ENCODE data around the gene AP5Z1. TPM values are rescaled to one million over a fixed set of nuclear protein-coding genes. Genes with fewer than 3 reads are reported as not detected.
A peak's percentile ranks its signal among the peaks of the same experiment; 100 is the strongest.

AP5Z1 gene
- total RNA-seq, 1 experiment from 2014 or later, result 22.4 TPM

DNA sequence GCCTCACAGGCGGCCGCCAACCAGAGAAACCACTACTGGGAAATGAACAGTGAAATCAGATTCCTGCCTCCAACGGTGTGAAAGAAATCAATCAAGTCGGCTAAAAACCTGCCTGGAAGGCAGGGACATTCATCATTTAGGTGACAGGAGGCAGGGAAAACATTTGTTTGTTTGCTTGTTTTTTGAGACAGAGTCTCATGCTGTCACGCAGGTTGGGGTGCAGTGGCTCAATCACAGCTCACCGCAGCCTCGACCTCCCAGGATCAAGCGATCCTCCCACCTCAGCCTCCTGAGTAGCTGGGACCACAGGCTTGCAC lies 30.5 kb downstream of the AP5Z1 start:
- no peaks in the 10 kb centered on the region for H3K36me3 ChIP-seq (replicated peaks; ENCODE audit: control insufficient read depth, insufficient read depth, low read length)

GRCh38 chr7:4806983-4807597 lies 31.7 kb downstream of the AP5Z1 start:
- Histone ChIP-seq H3K27me3 (ENCODE audit: control insufficient read depth, insufficient read depth, low read length) (peaks cover 10% of the 10 kb centered on the region; the same call in 1 of the 2 replicates), H3K4me3 (ENCODE audit: insufficient read depth, low read depth, low read length) (no peak overlapping the region), H3K36me3 (replicated peaks; ENCODE audit: control insufficient read depth, insufficient read depth, low read length) (no peaks in the 10 kb centered on the region)
- DNase-seq, result no peak

More for the DNA sequence above, 30.5 kb downstream of the AP5Z1 start:
- H3K4me3 ChIP-seq (ENCODE audit: insufficient read depth, low read depth, low read length), result no peak overlapping the region
- H3K27me3 ChIP-seq (ENCODE audit: control insufficient read depth, insufficient read depth, low read length), result peaks cover 10% of the 10 kb centered on the region; the same call in 1 of the 2 replicates
- no peak for DNase-seq

GRCh38 chr7:4807598-4808016 lies 32.2 kb downstream of the AP5Z1 start:
- DNase-seq, result no peak
- Histone ChIP-seq H3K27me3 (ENCODE audit: control insufficient read depth, insufficient read depth, low read length) (peaks cover 10% of the 10 kb centered on the region; the same call in 1 of the 2 replicates), H3K36me3 (replicated peaks; ENCODE audit: control insufficient read depth, insufficient read depth, low read length) (no peaks in the 10 kb centered on the region), H3K4me3 (ENCODE audit: insufficient read depth, low read depth, low read length) (no peak overlapping the region)

- no peaks in the 10 kb centered on the region for H3K36me3 ChIP-seq (replicated peaks; ENCODE audit: control insufficient read depth, insufficient read depth, low read length)
- H3K27me3 ChIP-seq (ENCODE audit: control insufficient read depth, insufficient read depth, low read length), result peaks cover 10% of the 10 kb centered on the region; the same call in 1 of the 2 replicates
- peak; percentile 78 for DNase-seq
- H3K4me3 ChIP-seq (ENCODE audit: insufficient read depth, low read depth, low read length), result no peak overlapping the region
Measured at GRCh38 chr7:4808026-4808425, 32.6 kb downstream of the AP5Z1 start.

- no peak for DNase-seq
- Histone ChIP-seq H3K4me3 (ENCODE audit: insufficient read depth, low read depth, low read length) (no peak overlapping the region; the same call in 1 of the 2 replicates), H3K27me3 (ENCODE audit: control insufficient read depth, insufficient read depth, low read length) (peaks cover 10% of the 10 kb centered on the region; the same call in 1 of the 2 replicates), H3K36me3 (replicated peaks; ENCODE audit: control insufficient read depth, insufficient read depth, low read length) (no peaks in the 10 kb centered on the region; the same call in 1 of the 2 replicates)
Measured at GRCh38 chr7:4808565-4808964, 33.1 kb downstream of the AP5Z1 start.

- Histone ChIP-seq H3K27me3 (ENCODE audit: control insufficient read depth, insufficient read depth, low read length) (peaks cover 10% of the 10 kb centered on the region; the same call in 1 of the 2 replicates), H3K36me3 (replicated peaks; ENCODE audit: control insufficient read depth, insufficient read depth, low read length) (no peaks in the 10 kb centered on the region; the same call in 1 of the 2 replicates), H3K4me3 (ENCODE audit: insufficient read depth, low read depth, low read length) (no peak overlapping the region)
- DNase-seq, result peak; percentile 58
Measured at GRCh38 chr7:4809091-4809591, 33.7 kb downstream of the AP5Z1 start.

DNA sequence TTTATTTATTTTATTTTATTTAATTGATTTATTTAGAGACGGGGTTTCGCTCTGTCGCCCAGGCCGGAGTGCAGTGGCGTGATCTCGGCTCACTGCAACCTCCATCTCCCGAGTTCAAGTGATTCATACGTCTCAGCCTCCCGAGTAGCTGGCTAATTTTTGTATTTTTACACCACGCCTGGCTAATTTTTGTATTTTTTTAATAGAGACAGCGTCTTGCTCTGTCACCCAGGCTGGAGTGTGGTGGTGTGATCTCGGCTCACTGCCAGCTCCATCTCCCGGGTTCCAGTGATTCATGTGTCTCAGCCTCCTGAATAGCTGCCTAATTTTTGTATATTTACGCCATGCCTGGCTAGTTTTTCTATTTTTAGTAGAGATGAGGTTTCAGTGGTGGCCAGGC lies 34.2 kb downstream of the AP5Z1 start:
- H3K36me3 ChIP-seq (replicated peaks; ENCODE audit: control insufficient read depth, insufficient read depth, low read length), result no peaks in the 10 kb centered on the region; the same call in 1 of the 2 replicates
- peaks cover 10% of the 10 kb centered on the region; the same call in 1 of the 2 replicates for H3K27me3 ChIP-seq (ENCODE audit: control insufficient read depth, insufficient read depth, low read length)
- no peak overlapping the region for H3K4me3 ChIP-seq (ENCODE audit: insufficient read depth, low read depth, low read length)
- no peak for DNase-seq

DNA sequence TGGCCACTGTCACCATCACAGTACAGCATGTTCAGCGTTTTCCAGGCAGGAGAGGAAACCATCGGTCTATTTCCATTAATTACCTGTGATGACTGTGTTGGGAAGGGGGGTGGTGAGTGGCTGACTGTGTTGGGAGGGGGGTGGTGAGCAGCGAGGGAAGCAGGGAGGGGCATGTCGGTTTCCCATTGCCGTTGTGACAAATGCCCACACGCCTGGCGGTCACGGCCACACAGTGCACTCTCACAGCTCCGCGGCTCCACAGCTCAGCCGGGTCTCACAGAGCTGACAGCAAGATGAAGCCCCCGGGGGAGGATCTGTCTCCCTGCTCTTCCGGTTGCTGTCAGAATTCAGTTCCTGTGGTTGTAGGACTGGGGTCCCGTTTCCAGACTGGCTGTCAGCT lies 39.0 kb downstream of the AP5Z1 start:
- no peak overlapping the region for H3K4me3 ChIP-seq (ENCODE audit: insufficient read depth, low read depth, low read length)
- peak; percentile 20 for DNase-seq
- H3K27me3 ChIP-seq (ENCODE audit: control insufficient read depth, insufficient read depth, low read length), result no peaks in the 10 kb centered on the region
- no peaks in the 10 kb centered on the region; the same call in 1 of the 2 replicates for H3K36me3 ChIP-seq (replicated peaks; ENCODE audit: control insufficient read depth, insufficient read depth, low read length)

GRCh38 chr7:4815121-4815520 lies 39.7 kb downstream of the AP5Z1 start:
- H3K36me3 ChIP-seq (replicated peaks; ENCODE audit: control insufficient read depth, insufficient read depth, low read length), result no peaks in the 10 kb centered on the region; the same call in 1 of the 2 replicates
- no peaks in the 10 kb centered on the region for H3K27me3 ChIP-seq (ENCODE audit: control insufficient read depth, insufficient read depth, low read length)
- peak; percentile 49 for DNase-seq
- H3K4me3 ChIP-seq (ENCODE audit: insufficient read depth, low read depth, low read length), result no peak overlapping the region

GRCh38 chr7:4815609-4816418 lies 40.4 kb downstream of the AP5Z1 start:
- no peaks in the 10 kb centered on the region for H3K27me3 ChIP-seq (ENCODE audit: control insufficient read depth, insufficient read depth, low read length)
- DNase-seq, result peak; percentile 87
- no peak overlapping the region for H3K4me3 ChIP-seq (ENCODE audit: insufficient read depth, low read depth, low read length)
- no peaks in the 10 kb centered on the region; the same call in 1 of the 2 replicates for H3K36me3 ChIP-seq (replicated peaks; ENCODE audit: control insufficient read depth, insufficient read depth, low read length)

DNA sequence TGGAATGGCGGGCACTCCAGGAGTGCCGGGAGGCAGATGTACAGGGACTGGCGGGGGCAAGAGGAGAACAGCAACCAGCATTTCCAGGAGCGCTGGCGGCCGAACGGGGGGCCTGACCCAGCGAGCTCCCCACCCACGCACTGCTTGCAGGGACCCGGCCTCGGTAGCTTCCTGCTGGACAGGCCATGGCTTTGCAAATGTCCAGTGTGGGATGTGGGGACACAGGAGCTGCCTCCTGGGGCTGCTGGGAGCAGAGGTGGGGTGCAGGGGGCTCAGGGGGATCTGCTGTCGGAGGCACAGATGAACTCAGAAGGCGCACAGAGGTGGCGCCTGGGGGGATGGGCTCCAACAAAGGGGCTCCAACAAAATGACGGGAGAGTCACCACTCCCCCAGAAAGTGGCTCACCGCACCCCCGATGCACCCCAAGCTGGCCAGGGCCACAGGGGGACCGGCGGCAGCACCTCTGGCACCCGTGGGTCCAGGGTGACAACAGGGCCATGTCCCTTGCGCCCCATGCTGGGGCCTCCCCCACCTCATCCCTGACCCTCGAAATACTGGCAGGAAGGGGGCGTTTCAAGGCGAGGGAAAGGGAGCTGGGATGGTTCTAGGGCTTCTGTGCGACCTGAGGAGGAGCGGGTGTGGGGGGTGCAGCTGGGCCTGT lies 41.1 kb downstream of the AP5Z1 start:
- Histone ChIP-seq H3K36me3 (replicated peaks; ENCODE audit: control insufficient read depth, insufficient read depth, low read length) (no peaks in the 10 kb centered on the region; the same call in 1 of the 2 replicates), H3K4me3 (ENCODE audit: insufficient read depth, low read depth, low read length) (no peak overlapping the region), H3K27me3 (ENCODE audit: control insufficient read depth, insufficient read depth, low read length) (no peaks in the 10 kb centered on the region)
- DNase-seq, result peak; percentile 63

DNA sequence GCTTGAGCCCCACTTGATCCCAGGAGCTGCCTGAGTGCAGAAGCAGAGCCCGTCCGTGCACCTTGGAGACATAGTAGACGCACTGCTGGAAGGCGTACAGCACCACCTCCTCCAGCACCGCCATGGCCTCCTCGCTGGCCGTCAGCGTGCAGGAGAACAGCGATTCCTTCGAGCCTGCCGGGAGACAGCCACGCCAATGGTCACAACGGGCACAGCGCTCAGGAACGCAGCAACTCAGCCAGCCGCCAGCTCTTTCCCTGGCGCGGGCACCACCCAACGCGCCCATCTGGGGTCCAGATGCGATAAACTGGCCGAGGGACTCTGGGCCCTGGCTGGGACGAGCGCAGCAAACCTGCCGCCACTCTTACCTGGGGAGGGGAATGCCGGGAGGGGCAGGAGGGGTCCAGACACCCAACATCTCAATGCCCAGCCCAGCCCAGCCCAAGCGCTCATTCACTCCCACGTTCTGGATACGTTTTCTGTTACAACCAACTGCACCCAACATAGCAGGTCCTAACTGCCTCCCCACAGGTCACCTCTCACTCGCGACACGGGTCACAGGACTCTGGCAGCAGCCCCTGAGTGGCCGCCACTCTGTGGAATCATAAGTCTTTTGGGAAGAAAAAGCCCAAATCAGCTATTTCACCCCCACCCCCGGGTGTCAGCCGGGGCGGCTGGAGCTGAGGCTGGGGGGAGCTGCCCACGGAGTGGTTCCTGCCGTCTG lies 41.9 kb downstream of the AP5Z1 start:
- H3K27me3 ChIP-seq (ENCODE audit: control insufficient read depth, insufficient read depth, low read length), result no peaks in the 10 kb centered on the region
- H3K4me3 ChIP-seq (ENCODE audit: insufficient read depth, low read depth, low read length), result no peak overlapping the region
- DNase-seq, result peak; percentile 50

DNA sequence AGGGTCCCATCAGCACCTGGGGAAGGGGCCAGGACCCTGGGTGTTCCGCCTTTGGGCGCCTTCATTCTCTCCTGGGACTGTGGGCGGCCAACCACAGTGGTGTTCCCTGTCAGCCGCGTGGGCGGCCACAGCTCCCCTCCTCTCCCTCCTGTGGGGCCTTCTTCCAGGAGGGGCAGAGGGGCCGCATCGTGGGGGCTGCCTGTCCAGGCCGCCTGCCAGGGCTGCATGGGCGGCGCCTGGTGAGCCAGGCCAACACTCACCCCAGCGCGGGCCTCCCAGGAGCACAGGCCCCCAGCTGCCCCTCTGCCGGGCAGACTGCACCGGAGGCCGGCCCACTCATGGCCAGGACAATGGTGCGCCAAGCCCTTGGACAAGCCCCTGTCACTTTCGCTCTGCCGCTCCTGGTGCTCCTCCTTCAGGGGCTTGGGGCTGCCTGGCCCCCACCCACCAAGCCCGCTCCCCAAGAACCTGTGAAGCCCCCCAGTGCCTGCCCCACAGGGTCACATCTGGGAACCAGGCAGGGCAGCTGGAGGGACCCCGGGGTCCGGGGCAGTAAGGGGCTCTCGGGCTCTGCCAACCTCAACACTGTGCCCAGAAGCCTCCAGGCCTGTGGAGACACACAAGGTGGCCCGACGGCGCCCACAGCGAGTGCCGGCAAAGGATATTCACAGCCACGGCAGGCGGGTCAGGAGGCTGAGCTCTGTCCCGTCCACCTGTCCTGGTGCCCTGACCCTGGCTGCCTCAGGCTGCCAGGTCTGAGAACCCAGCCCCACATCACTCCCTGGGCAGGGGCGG lies 42.8 kb downstream of the AP5Z1 start:
- Histone ChIP-seq H3K4me3 (ENCODE audit: insufficient read depth, low read depth, low read length) (no peak overlapping the region), H3K27me3 (ENCODE audit: control insufficient read depth, insufficient read depth, low read length) (no peaks in the 10 kb centered on the region), H3K36me3 (replicated peaks; ENCODE audit: control insufficient read depth, insufficient read depth, low read length) (no peaks in the 10 kb centered on the region; the same call in 1 of the 2 replicates)
- peak; percentile 57 for DNase-seq

More for the DNA sequence above, 41.9 kb downstream of the AP5Z1 start:
- H3K36me3 ChIP-seq (replicated peaks; ENCODE audit: control insufficient read depth, insufficient read depth, low read length), result no peaks in the 10 kb centered on the region; the same call in 1 of the 2 replicates

Measured in H7 (cell line).